GM19328 (cell line): ENCODE results near the gene CLNK.

ENCODE experiments used
- ATAC-seq: cut with Tn5 transposase; IDR thresholded peaks from one replicate; pipeline ENCODE4 v1.9.1; 2021; ENCODE audit warnings: mild to moderate bottlenecking, moderate library complexity; ENCODE audit not compliant: unreplicated experiment

Gene CLNK

DNA sequence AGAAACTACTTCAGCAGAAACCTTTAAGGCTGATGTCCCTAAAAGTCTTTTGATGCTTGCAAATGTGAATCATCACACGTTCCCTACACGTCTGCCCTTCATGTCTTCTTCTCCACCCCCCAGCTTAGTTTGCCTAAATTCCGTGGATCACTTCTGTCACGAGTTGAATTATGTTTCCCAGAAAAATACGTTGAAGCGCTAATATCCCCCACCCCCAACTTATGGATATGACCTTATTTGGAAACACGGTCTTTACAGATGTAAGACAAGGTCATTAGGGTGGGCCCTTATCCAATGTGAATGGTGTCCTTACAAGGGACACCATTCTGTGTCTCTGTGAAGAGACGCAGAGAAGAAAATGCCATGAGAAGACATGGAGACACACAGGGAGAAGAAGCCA is 225.3 kb downstream of the CLNK start:
- no peak for ATAC-seq

DNA sequence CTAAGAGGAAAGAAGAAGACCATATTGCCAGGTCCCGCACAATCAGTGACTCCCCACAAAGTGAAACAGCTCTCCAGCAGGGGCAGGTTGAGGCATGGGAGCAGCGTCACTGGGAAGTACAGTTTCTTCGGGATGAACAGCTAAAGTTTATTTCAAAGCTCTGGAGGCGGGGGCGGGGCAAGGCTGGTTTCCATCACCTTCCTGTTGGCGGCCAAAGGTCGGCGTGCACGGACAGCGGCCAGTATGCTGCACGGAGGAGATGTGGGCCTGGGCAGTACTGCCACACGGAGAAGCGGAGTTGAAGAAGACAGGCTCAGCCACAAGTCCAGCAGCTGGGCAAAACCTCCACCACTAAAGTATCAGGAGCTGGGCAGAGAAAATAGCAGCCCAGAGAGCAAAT is 226.4 kb downstream of the CLNK start:
- ATAC-seq = no peak

DNA sequence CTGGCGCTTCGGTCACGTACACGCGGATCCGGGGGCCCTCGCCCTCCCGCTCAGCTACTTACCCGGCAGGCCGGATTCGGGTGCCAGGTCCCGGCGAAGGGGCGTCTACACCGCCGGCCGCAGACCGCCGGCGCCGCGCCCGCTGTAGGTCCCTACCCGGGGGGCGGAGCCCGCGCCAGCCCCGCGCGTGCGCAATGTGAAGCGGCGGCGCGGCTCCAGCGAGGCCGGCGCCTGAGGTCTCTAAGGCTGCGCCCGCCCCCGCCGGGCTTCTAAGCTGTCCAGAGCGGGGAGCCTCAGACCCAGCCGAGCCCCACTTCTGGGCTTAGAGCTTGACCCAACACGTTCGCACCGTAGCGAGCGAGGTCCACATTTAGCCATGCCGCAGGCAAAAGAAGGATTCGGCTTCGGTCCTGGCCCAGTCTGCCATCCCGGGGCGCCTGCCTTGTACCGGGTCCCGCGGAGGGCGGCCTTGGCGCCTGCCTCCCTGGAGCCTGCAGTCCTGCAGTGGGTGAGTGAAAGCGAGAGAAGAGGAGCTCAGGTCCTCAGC is 227.2 kb downstream of the CLNK start, which contains the start of gene ZNF518B:
Gene ZNF518B (minus strand): TSS at position 172 of the 547 bp plus-strand sequence. CDS start 11,098 bp downstream, outside the sequence.
- ATAC-seq = peak; percentile 73

DNA sequence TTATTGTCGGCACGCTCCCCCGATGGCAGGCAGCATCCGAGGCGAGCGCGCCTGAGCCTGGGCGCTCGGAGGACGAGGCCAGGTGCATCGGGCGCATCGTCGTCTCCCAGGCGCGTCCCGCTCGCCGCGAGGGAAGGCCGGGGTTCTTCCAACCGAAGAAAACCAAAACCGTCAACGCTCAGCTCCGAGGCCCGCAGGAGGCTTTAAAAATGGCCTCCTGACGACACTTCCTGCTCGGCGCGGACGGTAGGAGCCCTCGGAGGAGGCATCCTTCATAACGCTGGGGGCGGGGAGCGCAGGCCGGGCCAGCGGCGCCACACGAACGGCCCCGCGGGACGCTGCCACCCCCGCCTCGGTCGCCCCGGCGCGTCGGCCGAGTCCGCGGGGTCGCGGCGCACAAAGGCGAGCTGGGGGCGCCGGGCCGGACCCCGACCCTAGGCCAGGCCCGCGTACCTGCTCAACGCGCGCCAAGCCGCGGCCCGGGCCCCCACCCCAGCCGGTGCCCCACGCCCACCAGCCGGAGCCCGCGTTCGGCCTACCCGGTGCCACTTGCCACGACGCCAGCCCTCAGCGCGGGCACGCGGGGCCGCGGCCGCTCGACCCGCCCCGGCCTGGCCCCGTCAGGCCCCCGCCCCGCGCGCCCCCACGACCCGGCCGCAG is 227.8 kb downstream of the CLNK start:
- peak; percentile 61 for ATAC-seq

DNA sequence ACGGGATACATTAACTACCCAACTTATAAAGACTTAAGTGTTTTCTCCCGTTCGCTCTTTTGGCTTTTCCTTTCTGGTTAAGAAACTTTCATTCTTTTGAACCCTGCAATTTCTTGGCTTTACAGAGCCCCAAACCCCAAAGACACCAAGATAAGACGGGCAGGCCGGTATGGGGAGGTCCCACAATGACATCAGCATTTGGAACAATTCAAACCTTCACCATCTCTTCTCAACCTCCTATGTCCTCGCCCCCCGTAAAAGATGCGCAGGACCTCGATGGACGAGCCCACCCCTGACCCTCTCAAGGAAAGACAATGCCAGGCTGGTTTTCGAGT is 228.3 kb downstream of the CLNK start:
- ATAC-seq = no peak

DNA sequence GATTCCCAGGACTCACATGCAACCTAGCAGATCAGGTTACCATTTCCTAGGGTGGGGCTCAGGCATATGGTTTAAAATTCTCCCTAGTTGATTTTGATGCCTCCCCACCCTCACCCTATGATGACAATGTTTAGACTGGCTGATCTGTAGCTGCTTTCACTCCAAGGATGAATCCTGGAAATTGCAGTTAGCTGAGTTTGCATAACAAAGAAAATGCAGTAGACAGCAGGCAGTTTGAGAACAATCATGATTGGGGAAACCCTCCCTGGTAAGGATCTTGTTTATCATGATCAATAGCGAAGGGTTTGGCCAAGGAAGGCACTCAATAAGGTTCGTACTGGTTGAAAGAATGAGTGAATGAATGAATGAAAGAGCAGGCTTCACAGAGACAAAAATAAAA is 229.4 kb downstream of the CLNK start:
- no peak for ATAC-seq

DNA sequence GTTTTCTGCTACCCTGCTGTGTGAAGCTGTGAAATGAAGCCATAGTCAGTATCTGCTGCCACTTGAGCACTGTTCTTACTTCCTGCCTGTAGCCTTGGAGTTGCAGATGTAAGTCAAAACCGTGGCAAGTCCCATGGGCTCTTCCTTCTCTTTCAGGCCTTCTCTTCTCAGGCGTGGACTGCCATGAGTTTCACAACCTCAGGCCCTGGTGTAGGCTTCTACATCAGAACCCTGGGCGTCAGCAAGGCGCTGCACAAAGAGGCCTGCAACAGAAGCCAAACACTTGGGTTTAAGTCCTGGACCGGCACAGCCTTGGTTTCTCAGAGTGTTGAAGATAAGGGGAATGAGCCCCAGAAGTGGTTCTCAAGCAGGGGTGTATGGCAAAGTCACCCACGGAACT is 229.8 kb downstream of the CLNK start:
- no peak for ATAC-seq

DNA sequence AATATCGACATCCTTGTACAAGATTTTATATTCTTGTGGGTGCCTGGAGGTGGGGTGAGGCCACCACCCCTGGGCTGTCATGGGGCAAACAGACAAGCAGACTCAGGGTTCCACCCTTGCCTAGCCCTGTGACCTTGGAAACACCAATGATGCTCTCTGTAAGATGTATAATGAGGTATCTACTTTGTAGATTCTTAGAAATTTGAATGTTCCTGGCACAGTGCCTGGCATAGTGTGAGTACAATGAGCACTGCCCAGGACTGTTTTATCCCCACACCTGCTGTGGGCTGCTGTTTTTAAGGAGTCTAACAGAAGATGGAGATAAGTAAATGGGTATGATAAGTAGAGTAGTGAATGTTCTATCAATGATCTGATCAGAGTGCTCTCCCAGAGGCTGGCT is 230.4 kb downstream of the CLNK start:
- no peak for ATAC-seq

DNA sequence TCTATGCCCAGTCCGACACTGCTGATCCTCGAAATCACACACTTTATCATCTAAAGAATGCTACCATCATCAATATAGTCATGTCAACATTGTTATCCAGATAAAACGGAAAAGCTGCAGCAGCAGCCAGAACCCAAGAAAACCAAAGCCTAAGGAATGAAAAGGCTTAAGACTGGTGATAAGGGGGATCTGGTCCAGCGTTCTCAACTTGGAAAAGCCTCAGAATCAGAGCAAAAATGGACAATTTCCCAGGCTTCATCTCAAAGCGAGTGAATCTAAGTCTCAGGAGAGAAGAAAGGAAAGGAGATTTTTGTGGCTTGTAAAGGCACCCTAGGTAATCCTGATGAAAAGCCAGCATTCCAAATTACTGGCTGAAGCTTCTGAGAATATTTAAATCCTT is 235.6 kb downstream of the CLNK start:
- ATAC-seq = no peak

DNA sequence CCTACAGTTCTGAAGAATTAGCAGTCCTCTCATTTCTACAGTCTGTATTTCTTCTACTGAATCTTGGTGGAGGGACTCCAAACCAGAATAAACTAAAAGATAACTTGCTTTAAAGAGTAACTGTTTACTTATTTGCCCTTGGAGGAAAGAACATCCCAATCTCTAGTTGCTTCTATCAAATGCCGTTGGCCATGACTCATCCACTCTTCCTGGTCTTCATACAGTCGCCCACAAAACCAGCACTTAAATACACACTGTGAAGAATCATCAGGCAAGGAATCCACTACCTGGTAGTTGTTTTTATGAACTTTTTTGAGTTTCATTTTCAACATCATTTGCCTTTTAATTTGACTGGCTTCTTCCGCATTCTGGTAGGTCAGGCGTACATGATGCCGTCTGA is 241.6 kb downstream of the CLNK start:
- no peak for ATAC-seq

DNA sequence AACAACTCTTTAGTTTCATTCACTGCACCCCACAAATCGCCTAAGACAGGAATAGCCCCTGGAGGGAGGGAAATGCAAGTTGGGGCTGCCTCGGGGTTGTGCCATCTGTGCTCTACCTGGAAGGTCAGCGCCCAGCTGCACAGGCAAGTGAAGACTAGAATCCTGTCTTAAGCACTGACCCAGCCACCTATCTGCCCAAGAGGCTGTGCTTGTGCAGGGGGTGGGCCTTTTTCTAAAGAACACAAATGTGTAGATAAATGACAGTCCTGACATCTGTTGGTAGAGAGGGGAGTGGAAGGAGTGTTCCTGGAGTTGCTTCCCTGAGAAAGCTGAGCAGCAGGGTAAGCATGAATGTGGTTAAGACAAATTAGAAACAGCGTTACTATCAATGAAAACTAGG is 243.1 kb downstream of the CLNK start:
- no peak for ATAC-seq

DNA sequence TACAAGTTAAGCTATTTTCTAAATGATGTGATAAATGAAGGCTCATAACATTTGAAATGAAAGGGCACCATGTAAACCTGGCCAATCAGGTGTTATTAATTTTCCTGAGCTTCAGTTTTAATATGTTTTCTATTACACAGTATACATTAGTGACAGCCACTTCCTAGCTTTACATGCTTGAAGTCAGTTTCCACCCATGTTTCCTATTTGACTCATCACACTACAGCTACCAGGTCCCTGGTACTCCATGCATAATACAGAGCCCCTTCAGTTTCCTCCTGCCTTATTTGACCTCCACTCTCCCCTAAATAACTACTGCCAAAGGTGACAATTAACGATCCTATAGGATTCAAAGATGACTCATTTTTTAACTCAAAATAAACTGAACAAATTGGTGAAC is 245.6 kb downstream of the CLNK start:
- no peak for ATAC-seq

DNA sequence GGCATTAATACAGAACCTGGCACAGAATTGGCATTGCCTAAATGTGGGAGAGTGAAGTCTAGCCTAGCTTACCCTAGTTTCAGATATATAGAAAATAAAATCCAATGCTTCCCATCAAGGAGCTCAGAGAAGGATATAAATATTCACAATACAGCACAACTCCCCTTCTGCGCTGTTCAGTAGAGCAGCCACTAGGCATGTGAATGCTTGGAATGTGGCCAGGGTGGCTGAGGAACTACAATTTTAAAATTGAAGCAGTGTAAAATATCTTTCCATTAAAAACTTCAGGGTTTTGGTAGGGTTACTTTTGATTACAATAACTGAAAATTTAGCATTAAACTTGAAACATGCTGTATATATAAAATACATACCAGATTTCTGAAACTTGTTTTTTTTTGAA is 246.8 kb downstream of the CLNK start:
- no peak for ATAC-seq
